Measurements from ENCODE around the gene IL17C. TPM values are rescaled to one million over a fixed set of nuclear protein-coding genes. Genes with fewer than 3 reads are reported as not detected.

IL17C gene
- total RNA-seq, 2 donors from 2014 or later: not detected

DNA sequence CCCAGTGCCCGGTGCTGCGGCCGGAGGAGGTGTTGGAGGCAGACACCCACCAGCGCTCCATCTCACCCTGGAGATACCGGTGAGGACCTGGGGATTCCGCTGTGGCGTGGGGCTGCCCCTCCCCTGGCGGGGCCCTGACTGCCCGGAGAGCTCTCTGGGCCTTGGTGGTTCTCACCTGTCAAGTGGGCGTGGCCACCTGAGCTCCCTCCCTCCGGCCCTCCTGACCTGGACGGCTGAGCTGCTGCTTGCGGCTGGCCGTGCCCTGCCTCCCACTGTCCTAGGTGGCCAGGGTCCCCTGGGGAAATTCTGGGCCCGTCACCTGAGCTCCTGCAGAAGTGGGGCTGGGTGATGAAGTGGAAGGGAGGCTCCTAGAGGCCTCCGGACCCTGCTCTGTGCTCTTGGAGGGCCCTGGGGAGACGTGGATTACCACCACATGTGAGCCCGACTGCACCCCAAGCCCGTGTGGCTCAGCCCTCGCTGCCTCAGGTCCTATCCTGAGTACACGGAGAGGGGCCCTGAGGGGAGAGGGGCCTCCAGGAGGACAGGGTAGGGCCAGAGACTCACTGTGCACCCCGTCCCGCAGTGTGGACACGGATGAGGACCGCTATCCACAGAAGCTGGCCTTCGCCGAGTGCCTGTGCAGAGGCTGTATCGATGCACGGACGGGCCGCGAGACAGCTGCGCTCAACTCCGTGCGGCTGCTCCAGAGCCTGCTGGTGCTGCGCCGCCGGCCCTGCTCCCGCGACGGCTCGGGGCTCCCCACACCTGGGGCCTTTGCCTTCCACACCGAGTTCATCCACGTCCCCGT lies 1.1 kb downstream of the IL17C start:
- intact Hi-C loops (cut with DNase I): no loop called here
- no peak for DNase-seq
- no peak for ATAC-seq

DNA sequence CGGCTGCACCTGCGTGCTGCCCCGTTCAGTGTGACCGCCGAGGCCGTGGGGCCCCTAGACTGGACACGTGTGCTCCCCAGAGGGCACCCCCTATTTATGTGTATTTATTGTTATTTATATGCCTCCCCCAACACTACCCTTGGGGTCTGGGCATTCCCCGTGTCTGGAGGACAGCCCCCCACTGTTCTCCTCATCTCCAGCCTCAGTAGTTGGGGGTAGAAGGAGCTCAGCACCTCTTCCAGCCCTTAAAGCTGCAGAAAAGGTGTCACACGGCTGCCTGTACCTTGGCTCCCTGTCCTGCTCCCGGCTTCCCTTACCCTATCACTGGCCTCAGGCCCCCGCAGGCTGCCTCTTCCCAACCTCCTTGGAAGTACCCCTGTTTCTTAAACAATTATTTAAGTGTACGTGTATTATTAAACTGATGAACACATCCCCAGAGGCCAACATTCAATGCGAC lies 1.7 kb downstream of the IL17C start:
- intact Hi-C loops (cut with DNase I): no loop called here
- DNase-seq: no peak

DNA sequence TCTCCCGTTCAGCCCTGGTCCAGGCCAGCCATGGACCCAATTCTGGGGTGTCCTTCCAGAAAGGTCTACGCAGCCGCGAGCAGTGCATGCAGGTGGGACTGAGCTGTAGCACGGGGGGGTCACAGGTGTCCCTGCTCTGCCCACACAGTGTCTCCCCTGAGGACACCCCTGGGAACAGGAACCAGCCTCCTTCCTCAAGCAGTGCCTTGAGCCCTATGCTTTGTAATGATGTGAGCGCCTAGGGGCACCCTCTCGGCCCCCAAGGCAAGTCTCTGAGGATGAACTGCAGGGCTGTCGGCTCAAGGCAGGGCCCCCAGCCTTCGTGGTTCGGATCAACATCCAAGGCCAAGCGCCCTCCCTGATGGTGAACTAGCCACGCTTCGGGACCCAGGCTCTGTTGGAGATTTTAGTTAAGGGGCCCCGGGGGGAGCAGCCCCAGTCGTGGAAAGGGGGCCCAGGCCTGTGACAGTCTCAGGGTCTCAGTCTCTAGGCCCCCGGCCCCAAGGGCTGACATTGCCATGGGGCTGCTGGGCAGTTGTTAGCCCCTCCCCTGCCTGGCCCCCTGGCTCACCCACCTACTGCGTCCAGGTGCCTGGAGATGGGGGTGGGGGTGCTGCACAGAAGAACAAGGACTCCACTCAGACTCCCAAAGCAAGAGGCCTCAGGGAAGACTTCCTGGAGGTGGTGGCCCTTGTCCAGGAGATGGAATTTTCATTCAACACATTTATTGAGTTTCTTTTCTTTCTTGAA lies 2.3 kb downstream of the IL17C start:
- intact Hi-C loops (cut with DNase I): no loop called here
- DNase-seq: no peak
- ATAC-seq: no peak

More for the DNA sequence above, 1.7 kb downstream of the IL17C start:
- ATAC-seq: no peak

DNA sequence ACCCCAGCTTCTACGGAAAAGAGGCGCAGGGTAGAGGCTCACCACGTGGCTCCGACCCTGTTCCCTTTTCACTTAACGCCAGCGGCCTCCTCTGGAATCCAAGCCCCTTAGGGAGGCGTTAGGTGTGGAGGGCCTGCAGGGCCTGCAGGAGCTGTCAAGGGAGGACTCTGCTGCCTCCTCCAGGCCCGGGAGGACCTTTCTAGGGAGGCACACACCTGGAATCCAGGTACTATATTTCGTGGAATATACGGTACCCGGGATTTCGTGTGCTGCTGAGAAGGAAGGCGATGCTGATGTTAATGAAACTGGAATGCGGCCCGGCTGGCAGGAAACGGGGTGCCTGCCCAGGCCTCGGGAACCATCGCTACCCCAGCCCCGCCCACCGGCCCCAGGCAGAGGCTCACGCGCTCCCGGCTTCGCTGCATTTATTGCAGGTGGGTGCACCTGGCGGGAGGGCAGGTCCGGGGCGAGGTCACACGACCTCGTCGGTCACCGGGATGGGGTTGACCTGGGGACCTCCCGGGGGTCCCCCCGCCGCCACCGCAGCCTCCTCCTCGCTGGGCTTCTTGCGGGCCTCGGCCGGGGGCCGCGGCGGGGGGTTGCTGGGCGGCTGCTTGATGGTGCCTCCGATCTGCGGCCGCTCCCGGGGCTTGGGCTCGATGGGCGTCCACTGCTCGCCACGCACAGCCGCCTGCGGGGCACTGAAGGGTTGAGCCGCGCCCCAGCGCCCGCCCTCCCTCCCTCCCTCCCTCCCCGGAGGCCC lies 4.7 kb downstream of the IL17C start:
- intact Hi-C loops (cut with DNase I): no loop called here
- no peak for ATAC-seq
- DNase-seq: no peak

- ATAC-seq: no peak
- intact Hi-C loops (cut with DNase I): no loop called here
- no peak for DNase-seq
These were observed 5.2 kb downstream of the IL17C start for GRCh38 chr16:88643644-88643932.

GRCh38 chr16:88645455-88645854 lies 7.1 kb downstream of the IL17C start:
- ATAC-seq (no peak), DNase-seq (no peak)
- intact Hi-C loops (cut with DNase I): no loop called here

DNA sequence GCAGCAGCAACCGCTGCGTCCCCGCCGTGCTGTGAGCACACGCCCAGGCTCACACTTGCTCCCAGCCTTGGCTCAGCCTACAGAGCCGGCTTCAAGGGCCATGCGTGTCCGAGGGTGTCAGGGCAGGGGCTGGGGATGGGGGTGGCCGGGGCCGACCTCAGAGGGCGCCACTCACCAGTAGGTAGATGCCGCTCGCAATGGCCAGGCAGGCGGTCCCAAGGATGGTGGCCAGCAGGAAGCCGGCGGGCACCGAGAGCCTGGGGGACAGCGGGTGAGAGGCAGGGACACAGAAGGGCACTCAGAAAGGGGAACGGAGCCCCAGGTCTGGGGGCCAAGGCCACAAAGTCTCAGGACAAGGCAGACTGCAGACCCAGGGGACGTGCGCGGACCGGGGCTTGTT lies 7.6 kb downstream of the IL17C start:
- no peak for ATAC-seq
- intact Hi-C loops (cut with DNase I): no loop called here
- no peak for DNase-seq

DNA sequence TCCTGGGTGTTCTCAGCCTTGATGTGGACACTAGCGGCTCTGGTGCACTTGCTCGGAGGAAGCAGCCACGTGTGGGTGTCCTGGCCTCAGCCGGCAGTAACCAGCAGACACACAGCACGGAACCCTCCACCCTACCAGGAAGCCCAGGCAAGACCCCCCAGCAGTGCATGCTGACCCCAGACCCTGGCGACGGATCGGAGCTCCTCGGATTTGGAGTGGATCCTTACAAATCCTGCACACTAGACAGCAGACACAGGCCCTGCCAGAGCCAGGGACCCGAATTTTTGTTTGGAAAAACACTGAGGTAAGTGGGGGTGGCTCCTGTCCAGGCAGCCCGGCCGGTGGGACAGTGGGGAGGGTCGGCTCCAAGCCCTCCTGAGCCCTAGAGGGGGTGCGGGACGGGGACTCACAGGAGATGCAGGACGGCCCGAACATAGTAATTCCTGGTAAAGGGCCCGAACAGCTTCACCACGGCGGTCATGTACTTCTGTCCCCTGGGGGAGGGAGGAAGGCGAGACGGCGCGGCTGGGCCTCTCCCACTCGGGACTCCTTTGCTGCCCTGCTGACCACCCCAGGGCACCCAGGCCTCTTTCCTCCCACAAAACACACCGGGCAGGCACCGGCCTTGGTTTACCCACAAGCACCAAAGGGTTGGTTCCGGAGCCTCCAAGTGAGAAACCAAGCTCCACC lies 8.1 kb downstream of the IL17C start:
- intact Hi-C loops (cut with DNase I): no loop called here
- DNase-seq (no peak), ATAC-seq (no peak)

DNA sequence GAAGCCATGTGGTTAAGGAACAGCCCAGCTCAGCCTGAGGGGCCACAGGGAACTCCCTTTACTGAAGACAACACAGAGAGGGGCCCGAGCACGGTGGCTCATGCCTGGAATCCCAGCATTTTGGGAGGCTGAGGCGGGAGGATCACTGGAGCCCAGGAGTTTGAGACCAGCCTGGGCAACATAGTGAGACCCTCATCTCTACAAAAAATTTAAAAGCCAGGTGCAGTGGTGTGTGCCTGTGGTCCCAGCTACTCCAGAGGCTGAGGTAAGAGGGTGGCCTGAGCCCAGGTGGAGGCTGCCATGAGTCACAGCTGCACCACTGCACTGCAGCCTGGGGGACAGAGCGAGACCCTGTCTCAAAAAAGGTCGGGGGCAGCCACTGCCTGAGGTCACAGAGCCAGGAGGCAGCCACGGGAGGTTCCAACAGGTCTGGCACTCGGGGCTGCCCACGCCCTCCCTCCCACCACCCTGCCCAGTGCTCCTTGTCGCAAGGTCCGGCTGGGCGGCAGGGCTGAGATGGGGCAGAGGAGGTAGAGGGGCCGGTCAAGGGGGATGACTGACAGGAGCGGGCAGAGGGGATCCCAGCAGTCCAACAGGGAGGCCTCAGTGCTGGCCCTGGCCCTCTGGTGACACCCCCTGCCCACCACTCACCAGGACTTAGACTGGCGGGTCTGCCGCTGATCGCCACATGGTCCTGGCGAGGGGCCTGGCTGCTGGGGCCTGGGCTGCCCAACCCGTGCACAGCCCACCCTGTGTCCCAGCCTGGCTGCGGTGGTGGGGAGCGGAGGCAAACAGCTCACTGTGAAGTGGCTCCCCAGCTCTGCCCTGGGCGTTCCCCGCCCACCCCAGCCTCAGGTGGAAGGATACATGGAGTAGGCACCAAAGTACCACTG lies 9.1 kb downstream of the IL17C start:
- DNase-seq (no peak), ATAC-seq (no peak)
- intact Hi-C loops (cut with DNase I): no loop called here

GRCh38 chr16:88649195-88649923 lies 11.0 kb downstream of the IL17C start:
- ATAC-seq: no peak
- intact Hi-C loops (cut with DNase I): no loop called here
- DNase-seq: no peak

DNA sequence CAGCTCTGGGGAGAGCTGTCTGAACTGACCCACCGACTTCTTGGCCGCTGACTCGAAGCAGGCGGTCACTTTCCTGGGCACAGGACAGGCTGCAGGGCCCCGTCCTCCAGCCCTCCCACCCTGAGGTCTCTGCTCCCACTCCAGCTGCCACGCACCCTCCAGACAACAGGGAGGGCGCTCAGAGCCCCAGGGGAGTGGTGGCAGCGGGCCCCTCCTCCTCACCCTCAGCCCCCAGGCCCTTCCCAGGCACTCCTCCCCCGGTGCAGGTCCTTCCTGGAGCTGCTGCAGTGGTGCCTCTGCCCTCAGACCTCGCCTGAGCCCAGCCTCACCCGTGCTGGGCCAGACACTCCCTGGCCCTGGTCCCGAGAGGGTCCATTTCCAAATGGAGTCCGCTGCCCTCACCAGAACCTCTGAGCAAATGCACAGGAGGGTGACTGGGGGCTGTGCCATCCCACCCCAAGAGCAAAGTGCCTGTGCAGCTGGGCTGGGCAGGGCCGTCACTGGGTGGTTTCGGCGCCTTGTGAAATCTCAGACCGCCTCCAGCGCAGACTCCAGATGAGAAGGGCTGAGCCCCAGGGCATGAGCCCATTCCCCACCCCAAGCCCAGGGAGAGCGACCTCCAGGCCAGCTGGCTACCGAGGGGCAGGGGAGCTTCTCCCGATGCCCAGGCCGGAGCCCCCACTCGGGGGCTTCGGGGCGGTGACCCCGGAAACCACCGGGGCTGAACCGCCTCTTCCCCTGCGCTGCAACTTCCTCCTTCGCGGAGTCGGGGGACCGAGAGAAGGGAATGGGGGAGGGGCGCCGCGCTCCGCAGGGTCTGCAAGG lies 11.8 kb downstream of the IL17C start:
- ATAC-seq: peak; percentile 39 to 50
- peak; percentile 60 for DNase-seq
- intact Hi-C loops (cut with DNase I): no loop called here

GRCh38 chr16:88650749-88651275 lies 12.4 kb downstream of the IL17C start, which contains the start of gene CYBA:
TSS of gene CYBA (minus strand) at chr16:88651053. CDS start at chr16:88651013, 40 bp downstream.
- peak; percentile 78 for DNase-seq
- ATAC-seq: peak; percentile 89 to 91
- intact Hi-C loops (cut with DNase I): no loop called here

GRCh38 chr16:88651276-88651988 lies 13.1 kb downstream of the IL17C start:
- DNase-seq (peak; percentile 64), ATAC-seq (peak; percentile 23 to 53)

DNA sequence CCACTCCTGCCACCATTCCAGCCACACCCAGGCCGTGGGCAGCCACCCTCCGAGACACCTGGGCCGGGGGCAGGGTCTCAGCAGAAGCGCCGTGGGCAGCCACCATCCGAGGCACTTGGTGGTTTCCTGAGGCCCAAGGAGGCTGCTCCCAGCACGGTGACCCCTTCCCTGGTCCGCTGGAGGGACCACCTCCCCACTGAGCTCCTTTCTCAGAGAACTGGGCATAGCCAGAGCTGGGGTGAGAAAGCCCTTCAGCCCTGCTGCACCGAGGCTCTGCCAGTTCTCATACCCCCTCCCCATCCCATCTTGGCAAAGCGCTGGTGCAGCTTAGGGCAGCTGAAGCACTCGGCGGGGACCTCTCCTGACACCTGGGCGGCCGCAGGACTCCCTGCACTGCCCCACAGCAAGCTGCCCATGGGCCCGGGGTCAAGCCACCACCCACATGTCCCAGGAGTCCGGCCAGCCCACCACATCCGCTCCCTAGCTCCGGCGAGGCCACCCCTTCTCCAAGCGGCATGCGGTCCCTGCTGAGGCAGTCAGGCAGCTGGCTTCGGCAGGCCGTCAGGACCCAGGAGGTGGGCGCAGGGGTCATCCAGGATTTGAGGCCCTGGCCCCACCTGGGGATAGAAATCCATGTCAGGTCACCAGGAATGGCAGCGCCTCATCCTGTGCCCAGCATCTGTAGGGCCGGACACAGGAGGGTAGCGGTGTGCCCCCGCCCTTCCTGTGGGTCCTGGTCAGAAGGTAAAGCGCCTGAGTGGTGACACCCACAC lies 13.8 kb downstream of the IL17C start:
- intact Hi-C loops (cut with DNase I): no loop called here
- ATAC-seq (no peak), DNase-seq (no peak)

More at GRCh38 chr16:88651276-88651988, 13.1 kb downstream of the IL17C start:
- intact Hi-C loops (cut with DNase I): no loop called here

DNA sequence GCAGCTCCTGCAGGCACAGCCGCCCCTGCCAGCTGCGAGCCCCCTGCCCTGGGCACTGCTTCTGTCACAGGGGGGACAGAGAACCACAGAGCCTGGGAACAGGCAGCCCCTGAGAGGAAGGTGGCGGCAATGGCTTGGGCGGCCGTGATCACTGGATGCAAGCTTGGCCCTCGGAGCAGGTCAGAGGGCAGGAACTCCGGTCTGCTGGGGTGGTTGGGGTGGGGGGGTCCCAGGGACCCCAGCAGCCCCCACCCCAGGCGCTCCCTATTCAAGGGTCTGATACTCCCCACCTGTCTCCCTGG lies 14.3 kb downstream of the IL17C start:
- intact Hi-C loops (cut with DNase I): no loop called here
- DNase-seq (no peak), ATAC-seq (no peak)
